IMR-90 (cell line): ENCODE results near the gene ITSN1. TPM values are rescaled to one million over a fixed set of nuclear protein-coding genes. Genes with fewer than 3 reads are reported as not detected.

Experiments used
- ATAC-seq: fragments of 200-7000 bp; cut with Tn5 transposase; 2 replicates; pipeline ENCODE4 v1.9.1; 2020; ENCODE audit warnings: low read depth, mild to moderate bottlenecking, moderate library complexity
- BruUV-seq: library from RNA; stranded (reverse); fragments of 400-500 nt; replicated peaks from 2 replicates; lab custom pipeline; 2021; lab: Mats Ljungman, UMichigan
- CTCF ChIA-PET: fragments of 300-600 bp; formaldehyde crosslinking; extraction: SDS; loops from one replicate; lab custom pipeline; 2021; ENCODE audit warnings: antibody characterized with exemption; lab: Yijun Ruan, JAX
- POLR2A ChIA-PET: fragments of 300-600 bp; sonication (Branson Sonifier 250); formaldehyde crosslinking; loops from one replicate; lab custom pipeline; 2022; ENCODE audit warnings: antibody characterized with exemption; ENCODE audit not compliant: unreplicated experiment; lab: Charles Lee
- DNase-seq: peaks from one replicate; pipeline ENCODE4 v3.0.0; 2013
- H2AFZ ChIP-seq: replicated peaks from 2 replicates; pipeline ENCODE3; 2013; ENCODE audit warnings: low read length, mild to moderate bottlenecking; ENCODE audit not compliant: poor library complexity
- H2AK5ac ChIP-seq: 2 replicates; pipeline ENCODE4 v1.6.1; 2013; ENCODE audit warnings: low read depth, low read length, inconsistent platforms
- H2AK9ac ChIP-seq: replicated peaks from 2 replicates; pipeline ENCODE3; 2013; ENCODE audit warnings: mild to moderate bottlenecking, low read depth, low read length, moderate library complexity; ENCODE audit not compliant: poor library complexity
- H2BK120ac ChIP-seq: 2 replicates; pipeline ENCODE4 v1.6.1; 2013; ENCODE audit warnings: low read depth, low read length, inconsistent platforms
- H2BK15ac ChIP-seq: 3 replicates; pipeline ENCODE4 v1.6.1; 2013; ENCODE audit warnings: low read depth, low read length, inconsistent platforms
- H2BK20ac ChIP-seq: 2 replicates; pipeline ENCODE4 v1.6.1; 2013; ENCODE audit warnings: low read depth, mild to moderate bottlenecking, inconsistent platforms, low read length, moderate library complexity
- H2BK5ac ChIP-seq: 2 replicates; pipeline ENCODE4 v1.6.1; 2013; ENCODE audit warnings: mild to moderate bottlenecking, low read depth, low read length, inconsistent platforms; ENCODE audit not compliant: poor library complexity, severe bottlenecking
- H3K14ac ChIP-seq: replicated peaks from 2 replicates; pipeline ENCODE4 v1.6.1; 2013; ENCODE audit warnings: low read depth, low read length, inconsistent platforms
- H3K18ac ChIP-seq: 2 replicates; pipeline ENCODE4 v1.6.1; 2013; ENCODE audit warnings: low read depth, low read length, control low read depth
- H3K23ac ChIP-seq: 2 replicates; pipeline ENCODE4 v1.6.1; 2013; ENCODE audit warnings: low read depth, low read length, inconsistent platforms
- H3K27ac ChIP-seq: 2 replicates; pipeline ENCODE4 v1.5.1; 2013; ENCODE audit warnings: mild to moderate bottlenecking, control low read depth, low read length; ENCODE audit not compliant: insufficient read depth
- H3K27me3 ChIP-seq: 2 replicates; pipeline ENCODE4 v1.6.1; 2013; ENCODE audit warnings: low read length; ENCODE audit not compliant: control insufficient read depth, insufficient read depth
- H3K36me3 ChIP-seq: 2 replicates; pipeline ENCODE4 v1.6.1; 2013; ENCODE audit warnings: low read length, mixed read lengths; ENCODE audit not compliant: control insufficient read depth, insufficient read depth
- H3K4ac ChIP-seq: 2 replicates; pipeline ENCODE4 v1.6.1; 2013; ENCODE audit warnings: low read depth, low read length, inconsistent platforms
- H3K4me1 ChIP-seq: 2 replicates; pipeline ENCODE4 v1.6.1; 2013; ENCODE audit warnings: low read length, mixed read lengths; ENCODE audit not compliant: control insufficient read depth, insufficient read depth
- H3K4me2 ChIP-seq: 2 replicates; pipeline ENCODE4 v1.6.1; 2013; ENCODE audit warnings: low read depth, mild to moderate bottlenecking, control low read depth, low read length, moderate library complexity
- H3K4me3 ChIP-seq: 2 replicates; pipeline ENCODE4 v1.5.1; 2013; ENCODE audit warnings: low read depth, mild to moderate bottlenecking, control low read depth, low read length, moderate library complexity; ENCODE audit not compliant: insufficient read depth
- H3K56ac ChIP-seq: 2 replicates; pipeline ENCODE4 v1.6.1; 2013; ENCODE audit warnings: low read length, inconsistent platforms; ENCODE audit not compliant: insufficient read depth; ENCODE audit errors: extremely low read depth
- H3K79me1 ChIP-seq, 2 experiments: 2 replicates each; pipeline ENCODE4 v1.6.1; 2013; ENCODE audit warnings: low read length in 2 of 2, inconsistent platforms in 1 of 2, low read depth in 1 of 2
- H3K9ac ChIP-seq: 2 replicates; pipeline ENCODE4 v1.6.1; 2013; ENCODE audit warnings: low read depth, low read length, control low read depth
- H3K9me1 ChIP-seq: 2 replicates; pipeline ENCODE4 v1.6.1; 2013; ENCODE audit warnings: low read length, inconsistent platforms; ENCODE audit not compliant: insufficient read depth
- H3K9me3 ChIP-seq: 2 replicates; pipeline ENCODE4 v1.6.1; 2013; ENCODE audit warnings: low read length; ENCODE audit not compliant: control insufficient read depth, insufficient read depth
- H4K20me1 ChIP-seq: 2 replicates; pipeline ENCODE4 v1.6.1; 2013; ENCODE audit warnings: low read length, inconsistent platforms; ENCODE audit not compliant: insufficient read depth
- H4K5ac ChIP-seq: 2 replicates; pipeline ENCODE4 v1.6.1; 2013; ENCODE audit warnings: mild to moderate bottlenecking, low read depth, low read length, control low read depth
- H4K8ac ChIP-seq, 2 experiments: 2 replicates each; pipeline ENCODE4 v1.6.1; 2013; ENCODE audit warnings: low read depth in 2 of 2, low read length in 2 of 2, control low read depth in 1 of 2, inconsistent platforms in 1 of 2
- H4K91ac ChIP-seq: 2 replicates; pipeline ENCODE4 v1.6.1; 2013; ENCODE audit warnings: low read depth, low read length, inconsistent platforms; ENCODE audit not compliant: insufficient read depth
- BHLHE40 ChIP-seq: fragments of 150-350 bp; IDR thresholded peaks from 2 replicates; pipeline ENCODE4 v1.6.1; 2016; ENCODE audit warnings: mild to moderate bottlenecking, low read depth, low read length
- CEBPB ChIP-seq: IDR thresholded peaks from 2 replicates; pipeline ENCODE4 v1.6.1; 2012; ENCODE audit warnings: low read depth, low read length, improper control_type of control experiment
- CHD1 ChIP-seq: IDR thresholded peaks from 2 replicates; pipeline ENCODE4 v1.6.1; 2012; ENCODE audit warnings: low read depth, low read length, improper control_type of control experiment
- CTCF ChIP-seq: conservative IDR thresholded peaks from 2 replicates; pipeline ENCODE4 v1.5.1; 2012; ENCODE audit warnings: mild to moderate bottlenecking, low read depth, low read length, improper control_type of control experiment
- MAFK ChIP-seq: IDR thresholded peaks from 2 replicates; pipeline ENCODE4 v1.6.1; 2012; ENCODE audit warnings: low read depth, low read length, improper control_type of control experiment
- POLR2A ChIP-seq: IDR thresholded peaks from 2 replicates; pipeline ENCODE4 v1.6.1; 2012; ENCODE audit warnings: mild to moderate bottlenecking, low read depth, low read length
- SMC3 ChIP-seq: fragments of 150-350 bp; IDR thresholded peaks from 2 replicates; pipeline ENCODE4 v1.6.1; 2016; ENCODE audit warnings: low read depth, mild to moderate bottlenecking, antibody characterized with exemption, low read length, moderate library complexity
- WGBS, 2 experiments: methylation state at CpG; one replicate each; pipeline versions ENCODE4 v1.1.5 to v1.1.7; 2013; ENCODE audit warnings: missing lambda C conversion rate in 2 of 2; ENCODE audit not compliant: insufficient read length in 1 of 2; ENCODE audit errors: extremely low coverage in 2 of 2; 5-methylcytosine and 5-hydroxymethylcytosine counted together
- dilution Hi-C: fragments of 300-500 bp; cut with HindIII; formaldehyde crosslinking; loops from one replicate; pipeline ENCODE4 v1.14.3; 2018; ENCODE audit warnings: low sequenced_read_pairs; ENCODE audit not compliant: unreplicated experiment
- in situ Hi-C: fragments of 300-500 bp; cut with MboI; formaldehyde crosslinking; loops from 3 replicates; pipeline ENCODE4 v1.14.3; 2019; ENCODE audit warnings: low sequenced_read_pairs, inconsistent platforms, mixed read lengths
- intact Hi-C: fragments of 100-400 bp; cut with micrococcal nuclease; formaldehyde crosslinking; loops from 2 replicates; pipeline ENCODE4 v1.10.0; 2022
- polyA plus RNA-seq, 3 experiments: library from polyadenylated mRNA; depleted of rRNA; stranded (reverse); fragments of >200 nt; gene quantifications; 2 replicates each; pipeline ENCODE4 v1.2.3, GENCODE V29; 2012; ENCODE audit warnings: low replicate concordance in 1 of 3
- total RNA-seq: library from RNA; depleted of rRNA; stranded (reverse); fragments of >200 nt; gene quantifications from 2 replicates; pipeline ENCODE4 v1.2.3, GENCODE V29; 2012

Gene ITSN1
- total and polyA plus RNA-seq, 2 of the 4 experiments (the other 2 are of a cell fraction), result 45.4 to 62.0 TPM

- TF ChIP-seq MAFK, result no peak
Measured at GRCh38 chr21:33655588-33656221, 13.4 kb downstream of the ITSN1 start (continued).

GRCh38 chr21:33657124-33657820 is 15.0 kb downstream of the ITSN1 start:
- Histone ChIP-seq H3K14ac (peak overlapping the region; percentile 78), H2AFZ (no peak overlapping the region), H4K20me1 (peaks cover 8% of the 10 kb centered on the region; the same call in 1 of the 2 replicates), H2AK5ac (peak overlapping the region; percentile 72), H3K4me1 (peaks cover 9% of the 10 kb centered on the region), H4K5ac (peak overlapping the region; percentile 39; the same call in 1 of the 2 replicates), H3K18ac (peak overlapping the region; percentile 46; the same call in 1 of the 2 replicates), H3K9me1 (peaks cover 6% of the 10 kb centered on the region; the same call in 1 of the 2 replicates), H3K9me3 (no peaks in the 10 kb centered on the region), H2AK9ac (peak overlapping the region; percentile 33), H3K23ac (peak overlapping the region; percentile 41; the same call in 1 of the 2 replicates), H3K27me3 (no peaks in the 10 kb centered on the region), H3K56ac (no peak overlapping the region), H4K8ac (peak overlapping the region in 1 of 2 experiments; percentile 27; a peak in 1 of 4 replicates), H3K4me3 (no peak overlapping the region), H3K36me3 (no peaks in the 10 kb centered on the region), H2BK120ac (peak overlapping the region; percentile 66; the same call in 1 of the 2 replicates), H2BK15ac (peak overlapping the region; percentile 48; the same call in 1 of the 3 replicates), H2BK5ac (peak overlapping the region; percentile 25), H2BK20ac (peak overlapping the region; percentile 30; the same call in 1 of the 2 replicates), H4K91ac (peak overlapping the region; percentile 53; the same call in 1 of the 2 replicates), H3K79me1 (peaks cover 44 to 70% of the 10 kb centered on the region in 2 experiments), H3K4me2 (peak overlapping the region; percentile 81; the same call in 1 of the 2 replicates), H3K4ac (peak overlapping the region; percentile 76; the same call in 1 of the 2 replicates), H3K9ac (no peak overlapping the region; the same call in 1 of the 2 replicates), H3K27ac (0 out of 2 replicates have a peak overlapping the region, but pooled peaks have one; percentile 5)
- intact Hi-C loops, result no loop called here
- TF ChIP-seq SMC3, result no peak
- no peak for TF ChIP-seq POLR2A
- TF ChIP-seq CEBPB, result no peak
- TF ChIP-seq CTCF, result no peak
- TF ChIP-seq MAFK, result no peak
- TF ChIP-seq CHD1, result no peak
- no peak for TF ChIP-seq BHLHE40
- no CpG with 5 or more reads among the region's 8 CpGs for WGBS, 2 experiments
- DNase-seq, result peak; percentile 34
- ChIA-PET POLR2A (no interaction called here), CTCF (no interaction called here)
- dilution Hi-C loops, result no loop called here
- in situ Hi-C loops, result no loop called here
- no TSS peak for BruUV-seq
- ATAC-seq, result no peak
